ENCODE measurements around the gene SIRT3. TPM values are rescaled to one million over a fixed set of nuclear protein-coding genes. Genes with fewer than 3 reads are reported as not detected.
"Not testable (repeated sequence)": the region's sequence is repeated elsewhere in the genome, so short reads cannot be mapped to it uniquely, and the experiment has no call there.

SIRT3 gene
- total RNA-seq, 1 donor from 2014 or later = 5.8 TPM

DNA sequence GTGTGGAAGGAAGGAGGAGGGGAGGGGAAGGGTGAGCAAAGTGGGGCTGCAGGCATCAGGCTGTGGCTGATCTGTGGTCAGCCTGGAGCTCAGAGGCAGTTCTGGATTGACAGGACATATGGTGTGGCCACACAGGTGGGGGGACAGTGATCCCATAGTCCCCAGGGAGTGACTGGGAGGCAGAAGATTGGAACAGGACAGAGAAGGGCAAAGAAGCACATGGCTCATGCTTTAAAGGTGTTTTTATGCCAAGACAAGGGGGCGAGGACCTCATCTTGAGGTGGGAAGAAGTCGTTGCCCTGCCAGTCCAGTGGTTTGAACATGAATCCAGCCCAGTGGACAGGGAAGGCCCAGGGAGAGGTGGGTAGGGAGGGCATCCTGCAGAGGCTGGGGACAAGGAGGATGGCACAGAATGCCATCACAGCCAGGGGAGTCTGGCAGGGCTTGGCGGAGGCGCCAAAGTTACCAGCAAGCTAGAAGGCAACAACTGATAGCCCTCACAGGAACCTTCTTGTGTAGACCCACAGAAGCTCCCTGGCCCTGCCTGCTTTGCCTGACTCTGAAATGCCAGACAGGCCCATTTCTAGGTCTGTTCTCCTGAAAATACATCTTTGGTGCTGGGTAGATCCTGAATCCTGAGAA, 32.1 kb downstream of the SIRT3 start:
- no peak for DNase-seq (ENCODE audit: low read depth in 2 of 2)

DNA sequence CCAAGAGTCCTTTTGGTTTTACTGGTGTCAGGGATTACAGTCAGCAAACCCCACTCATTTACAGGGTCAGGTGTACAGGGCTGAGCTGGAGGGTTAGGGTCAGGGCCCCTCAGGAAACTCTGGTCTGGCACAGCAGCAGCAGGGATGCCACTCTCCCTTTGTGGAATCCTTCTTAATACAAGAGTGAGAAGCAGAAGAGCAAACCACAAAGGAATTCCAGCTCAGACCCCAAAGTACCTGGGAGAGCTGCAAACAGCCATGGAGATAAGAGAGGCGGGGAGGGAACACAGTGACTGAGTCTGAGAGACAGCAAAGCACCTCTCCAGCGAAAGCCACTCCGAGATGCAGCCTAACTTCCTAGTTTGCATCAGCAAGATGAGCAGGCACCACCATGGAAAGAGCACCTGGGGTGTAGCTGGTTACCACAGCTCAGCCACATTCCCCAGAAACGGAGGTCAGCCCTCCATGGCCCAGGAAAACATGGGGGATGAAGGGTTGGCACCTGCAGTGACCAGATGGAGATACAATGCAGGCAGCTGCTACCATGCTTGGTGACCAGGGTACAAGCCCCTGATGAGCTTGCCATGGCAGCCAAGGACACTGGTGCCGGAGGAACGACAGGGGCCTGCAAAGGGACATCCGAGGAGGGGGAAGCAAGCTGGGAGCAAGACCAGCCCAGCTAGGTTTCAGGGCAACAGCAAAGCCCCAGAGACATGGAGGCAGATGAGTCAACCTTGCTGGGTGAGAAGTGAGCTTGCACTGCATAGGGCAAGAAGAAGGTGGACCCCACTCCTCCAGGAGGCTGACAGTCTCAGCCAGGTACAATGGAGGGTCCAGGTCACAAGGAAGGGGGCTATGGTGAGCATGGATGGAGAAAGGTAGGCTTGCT, 32.8 kb downstream of the SIRT3 start:
- no peak for DNase-seq (ENCODE audit: low read depth in 2 of 2)

DNA sequence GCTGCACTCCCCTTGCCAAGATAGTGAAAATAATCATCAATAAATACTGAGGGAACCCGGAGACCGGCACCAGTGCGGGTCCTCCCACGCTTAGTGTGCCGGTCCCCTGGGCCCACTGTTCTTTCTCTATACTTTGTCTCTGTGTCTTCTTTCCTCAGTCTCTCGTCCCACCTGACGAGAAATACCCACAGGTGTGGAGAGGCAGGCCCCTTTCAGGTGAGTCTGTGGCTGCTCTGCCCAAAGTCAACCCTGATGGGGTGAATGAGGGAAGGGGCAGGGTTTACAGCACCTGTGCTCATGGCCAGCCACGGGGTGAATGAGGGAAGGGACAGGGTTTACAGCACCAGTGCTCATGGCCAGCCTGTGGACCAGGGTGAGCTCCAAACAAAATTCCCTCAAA, 33.7 kb downstream of the SIRT3 start:
- no peak for DNase-seq (ENCODE audit: low read depth in 2 of 2)

DNA sequence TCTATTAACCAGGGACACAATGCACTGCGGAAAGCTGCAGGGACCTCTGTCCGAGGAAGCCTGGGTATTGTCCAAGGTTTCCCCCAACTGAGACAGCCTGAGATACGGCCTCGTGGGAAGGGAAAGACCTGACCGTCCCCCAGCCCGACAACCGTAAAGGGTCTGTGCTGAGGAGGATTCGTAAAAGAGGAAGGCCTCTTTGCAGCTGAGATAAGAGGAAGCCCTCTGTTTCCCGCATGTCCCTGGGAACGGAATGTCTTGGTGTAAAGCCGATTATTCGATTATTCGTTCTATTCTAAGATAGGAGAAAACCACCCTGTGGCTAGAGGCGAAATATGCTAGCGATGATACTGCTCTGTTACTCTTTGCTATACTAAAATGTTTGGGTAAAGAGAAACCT, 34.2 kb downstream of the SIRT3 start:
- no peak for DNase-seq (ENCODE audit: low read depth in 2 of 2)

DNA sequence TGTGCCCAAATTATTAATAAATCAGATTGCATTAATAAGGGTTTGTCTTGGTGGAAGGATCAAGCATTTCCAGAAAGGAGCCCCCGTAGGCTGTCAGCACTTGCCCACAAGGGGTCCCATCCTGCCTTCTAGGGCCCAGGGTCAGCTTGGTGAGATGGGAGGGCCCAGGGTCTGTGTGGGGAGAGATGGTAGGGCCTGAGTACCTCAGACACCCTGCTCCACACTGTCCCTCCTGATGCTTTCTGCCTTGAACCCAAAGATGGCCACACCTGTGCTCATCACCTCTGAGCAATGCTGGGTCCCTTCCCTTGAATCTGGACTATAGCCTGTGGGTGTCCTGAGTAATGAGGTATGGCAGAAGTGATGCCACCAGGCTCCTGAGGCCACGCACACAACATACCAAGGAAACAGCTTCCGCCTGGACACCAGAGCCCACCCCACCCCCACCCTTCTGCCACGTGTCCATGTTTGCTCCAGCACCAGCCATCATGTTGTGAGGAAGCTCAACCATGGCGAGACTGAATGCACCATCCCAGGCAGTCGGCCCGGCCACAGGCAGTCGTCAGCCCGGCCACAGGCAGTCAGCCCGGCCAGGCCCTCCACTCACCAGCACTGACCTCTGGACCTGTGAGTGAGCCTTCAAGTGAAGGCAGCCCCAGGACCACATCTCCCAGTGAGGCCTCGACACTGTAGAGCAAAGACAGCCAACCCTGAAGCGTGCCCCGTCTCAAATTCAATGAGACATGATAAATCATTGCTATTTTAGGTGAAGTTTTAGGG, 35.7 kb downstream of the SIRT3 start:
- DNase-seq (ENCODE audit: low read depth in 2 of 2) = no peak

DNA sequence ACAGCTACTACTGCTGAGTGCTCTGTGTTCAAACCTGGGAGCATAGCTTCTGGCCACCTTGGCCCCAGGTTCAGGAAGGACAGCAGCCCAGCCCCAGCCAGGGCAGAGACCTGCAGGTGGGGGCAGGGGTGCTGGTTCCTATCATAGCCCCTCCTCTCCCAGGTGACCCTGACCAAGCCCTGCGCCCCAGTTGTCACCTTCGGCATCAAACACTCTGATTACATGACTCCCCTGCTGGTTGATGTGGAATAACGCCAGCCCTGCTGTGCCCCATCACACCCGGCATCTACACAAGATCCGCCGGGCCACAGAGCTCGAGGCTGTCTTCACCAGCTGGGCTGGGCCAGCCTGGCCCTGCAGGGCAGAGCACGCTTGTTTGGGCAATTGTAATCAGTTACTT, 36.4 kb downstream of the SIRT3 start:
- DNase-seq (ENCODE audit: low read depth in 2 of 2) = no peak

DNA sequence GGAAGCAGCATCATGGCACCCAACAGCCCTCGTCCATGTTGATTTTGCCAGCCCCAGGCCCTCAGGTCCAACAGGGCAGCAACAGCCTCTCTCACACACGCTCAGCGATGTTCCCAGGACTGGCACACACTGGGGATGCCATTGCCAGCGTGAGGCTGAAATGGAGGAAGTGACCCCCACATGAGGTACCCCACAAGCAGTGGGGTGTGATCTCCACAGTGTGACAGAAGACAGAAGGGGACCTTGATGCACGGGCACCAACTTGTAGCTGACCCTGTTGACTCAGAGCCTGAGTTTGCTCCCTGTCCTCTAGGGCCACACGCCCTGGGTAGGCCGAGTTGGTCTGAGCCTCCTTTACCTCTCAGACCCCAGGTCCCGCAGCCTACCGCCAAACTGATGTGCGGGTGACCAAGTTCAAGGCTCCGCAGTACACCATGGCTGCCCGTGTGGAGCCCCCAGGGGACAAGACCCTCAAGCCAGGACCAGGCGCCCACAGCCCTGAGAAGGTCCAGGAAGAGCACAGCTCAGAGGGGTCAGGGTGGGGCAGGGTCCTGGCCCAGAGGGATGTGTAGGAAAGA, 37.0 kb downstream of the SIRT3 start:
- DNase-seq (ENCODE audit: low read depth in 2 of 2) = no peak

DNA sequence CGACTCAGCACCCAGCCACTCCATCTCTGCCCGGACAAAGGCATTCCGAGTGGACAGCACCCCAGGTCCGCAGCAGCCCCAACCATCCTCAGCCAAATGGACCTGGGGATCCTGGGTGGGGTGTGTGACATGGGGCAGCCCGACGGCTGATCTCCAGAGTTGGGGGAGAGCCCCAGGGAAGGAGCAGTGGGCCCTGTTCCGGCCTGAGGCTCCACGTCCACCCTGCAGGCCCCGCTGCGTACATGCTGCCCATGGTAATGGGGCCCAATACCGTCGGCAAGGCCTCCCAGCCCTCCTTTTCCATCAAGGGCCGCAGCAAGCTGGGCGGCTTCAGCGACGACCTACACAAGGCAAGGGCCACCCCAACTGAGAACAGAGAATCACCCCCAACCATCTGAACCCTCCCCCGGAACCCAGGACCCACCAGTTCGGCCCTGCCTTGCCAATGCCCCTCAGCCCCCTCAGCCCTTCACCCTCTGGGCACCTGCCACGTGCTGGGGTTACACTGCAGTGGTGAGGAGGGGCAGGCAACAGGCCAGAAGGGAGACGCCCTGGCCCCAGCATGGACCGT, 37.8 kb downstream of the SIRT3 start:
- DNase-seq (ENCODE audit: low read depth in 2 of 2) = no peak

DNA sequence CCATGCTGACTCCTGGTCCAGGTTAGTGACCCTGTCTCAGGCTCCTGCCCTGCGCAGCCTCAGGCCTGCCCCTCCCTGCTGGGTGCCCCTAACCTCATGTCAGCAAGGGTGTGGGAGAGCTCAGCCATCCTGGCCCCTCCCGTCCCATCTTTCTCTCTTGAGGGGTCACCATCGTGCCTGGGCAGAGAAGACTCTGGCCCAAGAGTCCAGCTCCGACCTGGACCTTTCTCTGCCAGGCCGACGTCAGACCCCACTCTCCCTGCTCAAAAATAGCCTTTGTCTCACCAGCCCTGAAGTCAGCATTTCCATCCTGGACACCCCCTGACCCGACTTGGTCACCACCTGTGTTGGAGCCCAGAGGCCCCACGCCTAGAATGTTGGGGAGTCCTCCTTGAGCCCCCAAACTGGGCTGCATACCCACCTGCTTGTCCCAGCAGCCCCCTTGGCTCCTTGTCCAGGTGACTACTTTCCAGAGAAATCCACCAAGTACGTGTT, 38.4 kb downstream of the SIRT3 start:
- no peak for DNase-seq (ENCODE audit: low read depth in 2 of 2)

DNA sequence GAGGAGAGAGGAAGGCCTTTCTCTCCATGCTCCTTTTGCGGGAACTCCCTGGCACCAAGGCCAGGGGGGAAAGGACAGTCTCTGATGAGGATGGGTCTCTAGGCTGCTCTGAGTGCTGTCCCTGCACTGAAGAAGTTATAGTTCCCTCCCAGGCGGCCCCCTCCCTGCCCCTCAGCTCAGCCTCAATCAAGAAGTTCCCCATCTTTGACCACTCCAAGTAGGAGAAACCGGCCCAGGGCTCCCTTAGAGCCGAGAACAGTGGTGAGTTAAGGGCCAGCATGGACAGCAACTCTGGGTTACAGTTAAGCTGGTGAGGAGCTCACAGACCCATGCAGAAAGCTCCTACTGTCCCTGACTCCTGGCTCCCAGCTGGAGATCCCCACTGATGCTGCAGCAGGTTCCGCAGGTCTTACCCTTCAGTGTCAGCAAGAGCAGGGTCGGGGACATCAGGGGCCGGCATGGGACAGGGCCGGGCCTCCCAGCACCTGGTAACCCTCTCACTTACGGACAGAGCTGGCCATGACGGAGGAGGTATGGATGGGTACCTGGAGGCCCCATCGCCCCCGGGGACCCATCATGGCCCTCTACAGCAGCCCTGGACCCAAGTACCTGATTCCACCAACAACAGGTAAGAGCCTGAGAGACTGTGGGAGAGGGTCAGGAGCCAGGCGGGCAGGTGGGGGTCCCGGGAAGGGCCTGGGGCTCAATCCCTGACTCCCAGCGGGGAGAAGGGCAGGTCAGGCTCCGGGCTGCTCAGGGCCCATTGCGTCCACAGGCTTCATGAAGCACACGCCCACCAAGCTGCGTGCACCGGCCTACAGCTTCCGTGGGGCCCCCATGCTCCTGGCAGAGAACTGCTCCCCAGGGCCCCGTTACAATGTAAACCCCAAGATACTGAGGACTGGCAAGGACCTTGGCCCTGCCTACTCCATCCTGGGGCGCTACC, 39.1 kb downstream of the SIRT3 start:
- DNase-seq (ENCODE audit: low read depth in 2 of 2) = no peak

DNA sequence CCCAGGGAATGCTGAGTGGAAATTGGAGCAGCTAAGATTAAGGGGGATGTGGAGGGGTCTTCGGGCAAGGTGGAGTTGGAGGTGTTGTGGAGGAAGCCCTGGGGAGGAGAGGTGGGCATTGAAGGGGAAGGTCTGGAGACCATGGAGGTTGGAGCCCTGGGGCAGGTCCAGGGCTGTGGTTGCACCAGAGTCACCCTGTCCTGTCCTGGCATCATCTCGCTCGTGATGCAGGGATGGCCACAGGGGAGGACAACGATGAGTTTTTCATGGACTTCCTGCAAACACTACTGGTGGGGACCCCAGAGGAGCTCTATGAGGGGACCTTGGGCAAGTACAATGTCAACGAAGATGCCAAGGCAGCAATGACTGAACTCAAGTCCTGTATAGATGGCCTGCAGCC, 42.7 kb downstream of the SIRT3 start:
- DNase-seq (ENCODE audit: low read depth in 2 of 2) = not testable (repeated sequence)

DNA sequence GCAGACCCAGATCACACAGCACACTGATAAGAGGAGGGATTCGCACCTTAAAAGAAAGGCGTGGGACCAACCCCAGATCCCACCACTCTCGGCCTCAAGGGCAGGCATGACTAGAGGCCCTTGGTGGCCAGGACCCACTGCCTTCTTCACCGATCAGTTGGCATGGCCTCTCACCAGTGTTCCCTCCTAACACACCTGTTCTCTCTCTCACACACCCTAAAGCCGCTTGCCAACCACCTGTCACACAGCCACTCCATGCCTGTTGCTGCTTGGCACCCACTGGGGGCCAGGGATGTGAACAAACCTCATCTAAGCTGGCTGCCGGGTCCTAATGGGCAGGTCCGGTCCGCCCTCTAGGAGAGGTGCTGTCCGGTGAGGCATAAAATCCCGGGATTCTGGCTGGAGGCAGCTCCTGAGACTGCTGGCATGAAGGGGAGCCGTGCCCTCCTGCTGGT, 43.4 kb downstream of the SIRT3 start, which contains the start of gene SCGB1C1:
Gene SCGB1C1 (plus strand): TSS at position 405 of the 455 bp plus-strand sequence. CDS start 22 bp downstream, at position 427.
- DNase-seq (ENCODE audit: low read depth in 2 of 2) = not testable (repeated sequence)

DNA sequence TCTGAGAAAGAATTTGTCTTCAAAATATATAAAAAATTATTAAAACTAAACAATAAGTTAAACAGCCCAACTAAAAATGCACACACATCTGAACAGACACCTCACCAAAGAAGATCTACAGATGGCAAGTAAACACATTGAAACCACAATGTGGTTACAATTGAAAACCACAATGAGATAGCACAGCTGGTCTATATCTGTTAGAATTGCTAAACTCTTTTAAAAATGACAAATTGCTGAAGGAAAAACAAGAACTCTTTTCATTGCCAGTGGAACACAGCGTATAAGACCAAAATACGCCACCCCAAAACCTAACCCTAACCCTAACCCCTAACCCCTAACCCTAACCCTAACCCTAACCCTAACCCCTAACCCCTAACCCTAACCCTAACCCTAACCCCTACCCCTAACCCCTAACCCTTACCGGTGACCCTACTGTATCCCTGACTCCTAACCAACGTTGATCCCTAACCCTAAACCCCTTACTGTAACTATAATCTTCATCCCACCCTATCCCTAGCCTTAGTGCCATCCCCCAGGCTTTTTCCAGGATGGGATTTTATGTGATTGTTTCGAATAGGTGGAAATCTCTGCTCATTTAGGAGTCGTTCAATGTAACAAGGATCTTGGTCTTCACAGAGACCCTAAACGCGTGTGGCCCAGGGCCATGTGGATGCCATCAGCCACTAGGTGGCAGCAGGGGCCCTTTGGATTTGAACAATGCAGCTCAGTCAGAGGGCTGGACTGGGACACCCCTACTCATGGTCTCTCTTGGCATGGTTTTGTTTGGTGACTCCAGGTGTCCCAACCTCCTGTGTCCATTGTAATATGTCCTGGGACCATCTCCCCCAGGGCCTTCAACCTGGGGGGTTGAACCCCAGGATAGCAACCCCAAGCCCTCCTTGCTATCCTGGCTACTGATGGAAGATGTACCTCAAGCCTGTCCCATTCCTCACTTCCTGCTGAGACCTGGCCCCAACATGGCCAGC, 44.4 kb downstream of the SIRT3 start:
- DNase-seq (ENCODE audit: low read depth in 2 of 2) = not testable (repeated sequence)

DNA sequence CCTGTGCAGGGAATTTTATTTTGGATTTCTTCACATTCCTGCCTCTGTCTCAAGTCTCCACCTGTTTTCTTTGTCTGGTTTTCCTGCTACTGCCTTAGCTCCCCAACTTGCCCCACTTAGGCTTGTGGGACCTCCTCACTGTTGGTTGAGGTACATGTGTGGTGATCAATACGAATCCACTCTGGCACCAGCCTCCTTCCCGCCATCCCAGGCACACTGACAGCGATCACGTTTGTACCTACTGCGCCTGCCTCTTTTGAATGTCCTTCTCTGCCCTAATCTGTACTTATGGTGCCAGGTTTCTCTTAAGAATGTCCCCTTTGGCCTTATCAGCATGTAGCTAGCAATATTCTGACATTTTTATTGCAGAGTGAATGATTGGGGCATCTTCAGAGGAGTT, 45.6 kb downstream of the SIRT3 start:
- DNase-seq (ENCODE audit: low read depth in 2 of 2) = not testable (repeated sequence)

DNA sequence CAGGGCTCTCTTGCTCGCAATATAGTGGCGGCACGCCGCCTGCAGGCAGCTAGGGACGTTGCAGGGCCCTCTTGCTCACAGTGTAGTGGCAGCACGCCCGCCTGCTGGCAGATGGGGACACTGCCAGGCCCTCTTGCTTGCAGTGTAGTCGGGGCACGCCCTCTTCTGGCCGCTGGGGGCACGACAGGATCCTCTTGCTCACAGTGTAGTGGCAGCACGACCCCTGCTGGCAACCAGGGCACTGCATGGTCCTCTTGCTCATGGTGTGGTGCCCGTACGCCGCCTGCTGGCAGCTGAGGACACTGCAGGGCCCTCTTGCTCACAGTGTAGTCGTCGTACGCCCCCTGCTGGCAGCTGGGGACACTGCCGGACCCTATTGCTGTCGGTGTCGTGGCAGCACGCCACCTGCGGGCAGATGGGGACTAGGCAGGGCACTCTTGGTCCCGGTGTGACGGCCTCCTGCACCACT, 46.3 kb downstream of the SIRT3 start:
- not testable (repeated sequence) for DNase-seq (ENCODE audit: low read depth in 2 of 2)

DNA sequence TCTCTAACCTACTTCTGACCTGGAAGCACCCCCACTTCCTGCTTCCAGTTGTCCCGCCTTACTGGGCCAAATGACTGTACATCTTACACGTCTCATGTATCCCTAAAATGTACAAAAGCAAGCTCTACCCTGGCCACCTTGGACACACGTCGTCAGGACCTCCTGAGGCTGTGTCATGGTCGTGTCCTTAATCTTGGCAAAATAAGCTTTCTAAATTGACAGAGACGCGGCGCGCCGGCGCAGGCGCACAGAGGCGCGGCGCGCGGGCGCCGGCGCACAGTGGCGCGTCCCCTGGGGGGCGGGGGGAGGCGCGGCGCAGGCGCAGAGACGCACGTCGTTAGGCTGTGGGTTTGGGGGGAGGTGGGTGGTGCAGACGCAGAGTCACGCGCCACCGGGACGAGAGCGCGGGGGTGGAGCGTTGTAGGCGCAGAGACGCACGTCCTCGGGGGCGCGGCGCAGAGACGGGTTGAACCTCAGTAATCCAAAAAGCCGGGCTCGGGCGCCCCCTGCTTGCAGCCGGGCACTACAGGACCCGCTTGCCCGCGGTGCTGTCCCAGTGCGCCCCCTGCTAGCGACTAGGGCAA, 46.9 kb downstream of the SIRT3 start:
- DNase-seq (ENCODE audit: low read depth in 2 of 2) = peak in 1 of 2 donors; percentile 34

DNA sequence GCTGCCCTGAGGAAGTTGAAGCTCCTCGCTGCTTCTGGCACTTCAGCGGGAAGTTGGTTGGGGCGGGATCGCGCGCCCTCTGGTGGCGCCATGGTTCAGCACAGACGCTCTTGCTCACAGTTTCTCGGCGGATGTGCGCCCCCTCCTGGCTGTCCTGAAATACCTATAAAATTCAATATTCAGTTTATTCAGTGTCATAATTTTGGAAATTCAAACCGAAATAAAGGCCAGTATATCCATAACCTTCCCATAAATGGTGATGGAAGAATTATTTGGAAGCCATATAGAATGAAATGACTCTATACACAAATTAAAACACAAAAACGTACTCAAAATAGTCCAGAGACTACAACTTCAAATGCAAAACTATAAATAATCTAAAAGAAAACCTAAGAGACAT, 55.9 kb downstream of the SIRT3 start:
- not testable (repeated sequence) for DNase-seq (ENCODE audit: low read depth in 2 of 2)

All from dermis microvascular lymphatic vessel endothelial cell (primary cell).